Airway epithelial cell (primary cell): ENCODE measurements around the gene GLI2. TPM values are rescaled to one million over a fixed set of nuclear protein-coding genes. Genes with fewer than 3 reads are reported as not detected.

Source experiments
- total RNA-seq: library from RNA; depleted of rRNA; stranded (reverse); fragments of >200 nt; gene quantifications from 2 replicates; pipeline ENCODE4 v1.2.3, GENCODE V29; 2015

The GLI2 gene
- total RNA-seq: 0.56 and 0.85 TPM in 2 replicates

DNA sequence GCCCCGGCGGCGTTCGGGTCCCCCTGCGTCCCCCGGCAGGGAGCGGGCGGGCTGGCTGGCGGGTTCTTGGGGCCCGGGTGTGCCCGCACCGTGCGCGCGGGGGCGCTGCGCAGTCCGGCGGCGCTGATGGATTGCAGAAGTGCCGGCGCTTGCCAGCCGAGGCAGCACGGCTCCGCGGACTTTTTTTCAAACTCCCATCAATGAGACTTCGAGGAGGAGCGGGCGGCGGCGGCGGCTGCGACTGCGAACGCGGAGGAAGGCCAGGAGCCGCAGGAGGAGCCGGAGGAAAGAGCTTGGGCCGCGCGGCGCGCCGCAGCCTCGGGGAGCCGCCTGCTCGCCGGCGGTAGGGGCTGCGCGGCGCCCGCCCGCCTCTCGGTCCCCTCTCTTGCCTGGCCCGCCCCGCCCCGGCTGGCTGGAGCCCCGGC lies at the start of gene GLI2:
Gene GLI2, plus strand, starts transcription at position 123 of the 425 bp plus-strand sequence. CDS start 61,453 bp downstream, outside the sequence.

